GM19193 (cell line): Measurements from ENCODE around the gene JMJD7.
A peak's percentile ranks its signal among the peaks of the same experiment; 100 is the strongest.

ENCODE experiments used
- POLR2A ChIP-seq: IDR thresholded peaks from 4 replicates; pipeline ENCODE4 v1.6.1; 2011; ENCODE audit not compliant: insufficient read depth, insufficient read length; ENCODE audit errors: extremely low read depth

Gene JMJD7

DNA sequence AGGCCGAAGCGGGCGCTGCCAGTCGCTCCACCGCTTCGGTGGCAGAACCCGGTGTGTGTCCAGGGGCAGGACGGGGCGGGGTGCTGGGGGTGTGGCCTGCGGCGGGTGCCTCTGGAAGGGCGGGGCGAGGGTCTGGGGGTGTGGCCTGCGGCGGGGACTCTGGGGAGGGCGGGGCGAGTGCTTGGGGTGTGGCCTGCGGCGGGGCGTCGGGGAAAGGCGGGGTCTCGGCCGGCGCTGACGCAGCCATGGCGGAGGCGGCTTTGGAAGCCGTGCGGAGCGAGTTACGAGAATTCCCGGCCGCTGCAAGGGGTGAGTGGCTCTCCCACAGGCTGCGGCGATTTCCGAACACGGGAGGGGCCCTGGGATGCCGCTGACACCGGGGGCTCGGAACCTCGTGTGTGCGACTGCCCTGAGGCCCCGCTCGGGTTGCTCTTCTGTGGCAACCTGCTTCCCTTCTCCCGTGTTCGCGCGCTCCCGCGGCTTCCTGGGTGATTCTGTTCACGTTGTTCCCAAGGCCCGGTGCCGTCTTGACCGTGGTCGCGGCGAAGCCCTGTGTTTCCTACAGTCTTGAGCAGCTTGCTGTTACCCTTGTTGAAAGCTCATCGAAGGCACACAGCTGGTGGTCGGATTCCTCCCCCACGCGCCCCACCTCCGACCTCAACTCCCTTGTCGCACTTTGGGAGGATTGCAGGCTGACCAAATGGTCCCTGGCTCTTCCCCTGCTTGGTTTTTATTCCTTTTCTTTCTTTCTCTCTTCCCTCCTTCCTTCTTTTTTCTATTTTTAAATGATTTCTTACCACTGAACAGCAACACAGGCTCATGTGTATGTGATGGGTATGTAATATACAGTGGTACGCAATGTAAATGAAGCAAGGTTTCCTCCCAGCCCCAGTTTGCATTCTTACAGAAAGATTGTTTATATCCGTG is at the start of gene JMJD7:
JMJD7 (plus strand) TSS at position 213 of the 927 bp plus-strand sequence; CDS start at position 246, 33 bp downstream.
- peak; percentile 71 for TF ChIP-seq POLR2A

DNA sequence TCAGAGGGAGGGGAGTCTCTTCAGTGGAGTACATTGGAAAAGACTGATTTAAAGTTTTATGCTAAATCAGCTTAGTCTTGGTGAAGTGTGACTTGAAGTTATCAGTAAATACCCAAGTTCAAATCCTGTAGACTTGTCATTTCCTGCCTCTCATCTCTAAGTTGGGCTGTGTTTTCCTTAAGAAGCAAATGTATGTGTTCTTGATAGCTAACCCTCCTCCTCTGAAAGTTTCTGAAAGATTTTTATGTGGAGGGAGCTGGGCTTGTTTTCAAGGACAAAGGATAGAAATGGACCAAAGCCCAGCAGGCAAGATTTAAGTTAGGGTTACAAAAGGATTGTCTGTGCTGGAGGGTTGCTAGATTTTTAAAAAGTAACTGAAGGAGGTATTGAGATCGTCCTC is 49.4 kb upstream of the JMJD7 start:
- no peak for TF ChIP-seq POLR2A

DNA sequence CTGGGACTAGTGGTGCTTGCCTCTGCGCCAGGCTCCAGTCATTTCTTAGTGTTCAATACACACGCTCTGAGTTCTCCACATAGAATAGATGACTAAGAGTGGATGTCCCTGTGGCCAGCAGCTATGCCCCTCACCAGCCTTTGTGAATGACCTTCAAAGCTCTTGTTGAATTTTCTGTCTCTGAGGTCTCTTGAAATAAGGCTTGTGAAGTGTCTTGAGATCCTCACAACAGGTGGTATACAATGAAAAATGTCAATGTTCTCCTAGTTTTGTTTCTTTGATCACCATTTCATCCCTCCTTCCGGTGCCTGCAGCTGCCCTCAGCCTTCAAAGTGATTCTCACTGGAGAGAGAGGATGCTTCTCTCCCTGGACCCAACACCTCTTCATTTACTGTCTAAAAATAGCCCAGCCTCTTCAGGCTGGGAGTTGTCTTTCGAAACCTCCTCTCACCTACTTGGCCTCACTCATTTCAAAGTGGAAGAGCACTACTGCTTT is 48.2 kb upstream of the JMJD7 start:
- no peak for TF ChIP-seq POLR2A

DNA sequence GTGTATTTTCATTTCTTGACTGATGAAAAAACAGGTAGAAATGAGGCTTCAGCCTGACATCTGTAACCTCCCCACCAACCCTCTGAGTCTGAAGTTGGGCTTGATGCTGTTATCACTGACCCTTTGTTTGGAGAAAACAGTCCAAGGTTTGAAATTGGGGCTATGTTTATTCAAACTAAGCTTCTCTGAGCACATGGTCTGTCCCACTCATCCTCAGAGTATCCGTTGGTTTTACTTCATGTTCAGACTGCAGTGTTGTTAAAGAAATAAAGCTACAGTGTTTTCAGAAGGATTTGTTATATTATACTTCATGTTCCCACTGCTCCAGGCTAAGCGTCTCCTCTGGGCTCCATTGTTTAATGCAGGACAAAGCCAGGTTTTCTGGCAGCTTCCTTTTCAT is 47.6 kb upstream of the JMJD7 start:
- no peak for TF ChIP-seq POLR2A

DNA sequence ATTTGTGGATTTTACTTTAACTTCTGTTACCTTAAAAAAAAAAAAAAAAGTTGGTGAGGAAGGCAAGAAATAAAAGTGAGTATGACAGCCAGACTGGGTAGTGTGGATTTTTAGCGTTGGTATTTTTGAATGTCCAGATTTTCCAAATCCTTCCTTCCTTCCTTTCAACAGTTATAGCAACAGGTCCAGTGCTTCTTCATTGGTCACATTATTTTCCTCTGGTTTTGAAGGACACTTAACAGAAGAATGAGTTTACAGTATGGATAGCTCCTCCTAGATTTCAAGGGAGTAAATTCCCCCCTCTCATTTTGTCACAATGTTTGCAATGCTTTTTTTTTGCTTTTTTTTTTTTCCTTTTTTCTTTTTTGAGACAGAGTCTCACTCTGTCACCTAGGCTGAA is 47.2 kb upstream of the JMJD7 start:
- TF ChIP-seq POLR2A: no peak

DNA sequence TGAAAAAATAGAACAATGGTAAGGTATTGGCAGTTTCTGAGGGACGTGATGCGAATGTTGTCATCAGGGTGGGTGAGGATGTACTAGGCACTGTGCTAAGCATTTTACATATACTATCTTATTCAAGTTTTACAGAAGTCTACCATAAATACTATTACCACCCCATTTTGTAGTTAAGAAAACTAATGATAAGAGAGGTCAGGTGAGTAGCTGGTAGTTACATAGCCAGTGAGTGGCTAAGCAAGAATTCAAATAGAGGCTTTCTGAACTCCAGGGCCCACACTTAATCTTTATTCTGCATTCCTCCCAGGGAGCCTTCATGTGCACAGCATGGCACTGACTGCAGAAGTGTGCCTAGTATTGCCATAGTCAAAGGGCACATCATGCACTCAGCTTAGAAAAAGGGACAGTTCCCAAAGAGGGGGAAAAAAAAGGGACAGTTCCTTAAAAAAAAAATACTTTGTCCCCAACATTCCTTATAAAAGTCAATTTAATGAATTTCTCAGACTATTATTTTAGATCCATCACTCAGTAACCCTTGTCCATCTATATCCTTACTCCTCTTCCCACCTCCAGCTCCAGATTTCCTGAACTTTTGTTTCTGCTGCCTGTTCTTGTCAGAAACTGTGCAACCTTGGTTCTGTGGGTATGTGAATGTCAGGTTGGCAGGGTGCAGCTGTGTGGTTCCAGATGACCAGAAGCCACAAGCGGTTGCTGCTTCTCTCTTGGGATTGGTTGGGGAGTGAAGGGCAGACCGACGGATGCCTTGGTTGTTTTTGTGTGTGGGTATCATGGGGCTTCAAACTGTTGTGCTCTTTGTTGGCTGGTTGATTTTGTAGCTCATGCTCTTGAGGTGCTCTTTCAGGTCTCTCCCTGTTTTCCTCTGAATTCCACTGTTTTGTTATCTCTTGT is 45.3 kb upstream of the JMJD7 start:
- no peak for TF ChIP-seq POLR2A

DNA sequence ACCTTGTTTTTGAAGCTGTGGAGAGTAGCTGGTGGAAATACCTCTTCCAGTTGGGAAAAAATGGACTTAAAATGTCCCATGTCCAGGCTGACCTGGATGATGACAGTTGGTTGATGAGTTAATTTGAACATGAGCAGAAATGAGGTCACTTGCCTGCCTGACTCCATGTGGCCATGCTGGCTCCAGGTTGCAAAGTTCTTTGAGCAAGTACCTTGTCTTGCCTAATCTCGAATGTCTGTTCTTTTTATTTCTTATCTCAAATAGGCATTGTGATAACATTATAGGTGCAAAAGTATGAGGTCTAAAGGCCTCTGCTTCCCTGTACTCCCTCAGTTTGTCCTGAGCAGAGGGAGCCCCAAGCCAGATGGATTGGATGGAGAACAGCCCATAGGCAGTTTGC is 44.6 kb upstream of the JMJD7 start:
- no peak for TF ChIP-seq POLR2A

DNA sequence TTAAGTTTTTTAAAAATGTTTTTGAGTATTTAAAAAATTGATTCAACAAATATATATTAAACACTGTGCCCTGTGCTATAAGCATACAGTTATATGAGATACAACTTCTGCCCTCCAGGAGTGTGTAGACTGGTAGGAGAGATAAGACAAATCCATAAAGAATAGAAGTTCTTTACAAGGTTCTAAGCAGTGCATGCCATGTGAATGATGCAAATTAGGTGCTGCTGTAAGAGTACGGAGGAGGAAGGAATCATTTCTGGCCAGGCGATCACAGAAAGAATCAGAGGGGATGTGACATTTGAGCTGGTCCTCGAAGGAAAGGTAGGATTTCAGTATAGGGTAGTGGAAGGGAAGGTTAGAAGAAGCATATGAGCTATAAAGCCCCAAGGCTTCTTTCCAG is 39.6 kb upstream of the JMJD7 start:
- TF ChIP-seq POLR2A: no peak

DNA sequence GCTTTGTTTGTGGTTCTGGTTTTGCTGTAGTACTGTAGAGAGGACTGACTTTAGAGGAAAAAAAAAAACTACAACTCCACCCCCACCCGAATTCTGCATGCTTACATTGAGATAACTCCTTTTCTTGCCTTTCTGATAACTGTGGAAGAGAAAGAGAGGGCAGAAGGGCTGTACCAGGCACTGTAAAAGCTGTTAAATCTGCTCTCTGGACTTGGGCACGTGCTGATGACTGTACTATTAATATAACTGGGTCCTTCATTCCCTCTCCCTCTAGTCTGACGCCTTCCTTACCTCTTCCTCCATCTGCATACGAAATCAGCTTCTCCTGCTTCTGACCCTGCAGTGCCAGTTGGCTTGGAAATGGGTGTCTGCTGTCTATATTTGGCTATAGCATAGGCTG is 38.7 kb upstream of the JMJD7 start:
- TF ChIP-seq POLR2A: no peak

DNA sequence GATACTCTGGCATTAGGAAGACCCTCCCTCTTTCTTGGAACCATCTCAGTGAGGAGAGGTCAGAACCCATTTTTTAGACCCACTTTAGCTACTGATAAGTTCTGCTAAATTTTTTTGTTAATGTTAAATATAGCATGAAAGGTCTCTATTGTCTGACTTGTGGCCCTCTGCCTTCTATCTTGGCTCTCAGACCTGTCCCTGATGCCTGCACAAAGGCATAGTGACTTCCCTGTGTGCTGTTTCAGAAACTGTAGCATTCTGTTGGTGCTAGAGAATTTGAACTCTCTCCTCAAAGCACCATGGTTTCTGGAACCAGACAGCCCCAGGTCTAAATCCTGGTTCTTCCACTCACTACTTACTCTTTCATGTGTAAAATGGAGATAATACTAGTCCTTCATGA is 38.2 kb upstream of the JMJD7 start:
- no peak for TF ChIP-seq POLR2A

DNA sequence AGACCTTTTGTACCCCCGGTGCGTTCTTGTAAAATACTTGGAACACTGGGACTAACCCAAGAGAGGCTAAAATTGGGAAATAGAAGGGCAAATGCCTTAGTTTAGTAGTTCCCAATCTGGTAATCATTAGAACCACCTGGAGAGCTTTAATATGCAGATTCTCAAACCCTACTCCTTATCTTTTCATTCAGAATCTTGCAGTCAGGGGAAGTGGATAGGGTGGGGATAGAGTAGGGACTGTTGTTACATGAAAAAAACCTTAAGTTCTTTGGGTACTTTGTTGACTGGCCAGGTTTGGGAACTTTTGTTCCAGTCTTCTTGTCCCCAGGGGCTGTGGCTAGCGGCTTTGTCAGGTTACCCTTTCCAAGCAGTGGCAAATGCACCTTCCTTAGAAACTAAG is 37.7 kb upstream of the JMJD7 start:
- no peak for TF ChIP-seq POLR2A

DNA sequence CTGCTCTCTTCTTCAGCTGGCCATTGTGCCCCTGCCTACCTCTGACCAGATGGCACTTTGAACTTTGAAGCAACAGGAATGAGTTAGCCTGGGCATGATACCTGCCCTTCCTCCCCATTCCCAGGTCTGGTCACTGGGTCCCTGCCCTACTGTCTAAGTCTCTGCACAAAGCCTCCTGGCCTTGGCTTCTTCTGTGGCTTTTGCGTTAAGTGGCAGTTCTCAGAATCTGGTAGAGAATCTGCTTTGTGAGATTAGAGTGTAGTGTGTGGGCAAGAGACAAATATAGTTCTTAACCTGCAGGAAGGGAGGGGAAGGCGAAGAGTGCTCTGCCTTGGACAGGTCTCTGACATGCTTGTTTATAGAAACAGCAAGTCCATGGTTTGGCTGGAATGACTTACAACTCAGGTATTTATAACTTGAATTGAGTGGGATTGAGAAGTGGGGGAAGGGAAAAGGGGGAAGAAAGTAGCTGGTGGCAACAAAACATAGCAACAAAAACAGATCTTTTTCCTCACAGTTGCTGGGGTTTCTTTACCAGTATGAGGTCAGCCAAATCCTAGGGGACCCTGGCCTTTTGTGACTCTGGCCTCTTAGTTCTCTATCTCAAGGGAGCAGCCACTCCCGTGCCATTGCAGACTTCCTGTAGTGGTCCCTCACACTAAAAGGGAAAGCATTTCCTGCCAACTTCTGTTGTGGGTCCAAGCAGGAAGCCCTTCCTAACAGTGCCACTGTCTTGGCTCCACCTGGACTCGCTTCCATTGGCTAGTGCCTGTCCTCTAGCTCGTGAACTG is 36.9 kb upstream of the JMJD7 start:
- no peak for TF ChIP-seq POLR2A

DNA sequence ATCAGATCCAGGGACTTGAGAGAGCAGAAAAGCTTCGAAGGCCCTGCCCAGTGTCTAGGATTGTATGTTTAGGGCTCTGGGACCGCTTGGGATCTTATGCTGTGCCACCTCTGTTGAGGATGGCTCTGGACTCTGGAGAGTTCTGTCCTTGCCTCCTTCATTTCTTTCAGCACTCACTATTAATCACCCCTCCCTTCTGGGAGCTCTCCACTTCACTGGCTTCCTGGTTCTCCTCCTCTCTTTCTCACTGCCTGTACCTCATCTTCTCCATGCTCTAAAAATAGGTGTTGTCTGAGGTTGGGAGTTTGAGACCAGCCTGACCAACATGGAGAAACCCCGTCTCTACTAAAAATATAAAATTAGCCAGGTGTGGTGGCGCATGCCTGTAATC is 36.4 kb upstream of the JMJD7 start:
- no peak for TF ChIP-seq POLR2A

DNA sequence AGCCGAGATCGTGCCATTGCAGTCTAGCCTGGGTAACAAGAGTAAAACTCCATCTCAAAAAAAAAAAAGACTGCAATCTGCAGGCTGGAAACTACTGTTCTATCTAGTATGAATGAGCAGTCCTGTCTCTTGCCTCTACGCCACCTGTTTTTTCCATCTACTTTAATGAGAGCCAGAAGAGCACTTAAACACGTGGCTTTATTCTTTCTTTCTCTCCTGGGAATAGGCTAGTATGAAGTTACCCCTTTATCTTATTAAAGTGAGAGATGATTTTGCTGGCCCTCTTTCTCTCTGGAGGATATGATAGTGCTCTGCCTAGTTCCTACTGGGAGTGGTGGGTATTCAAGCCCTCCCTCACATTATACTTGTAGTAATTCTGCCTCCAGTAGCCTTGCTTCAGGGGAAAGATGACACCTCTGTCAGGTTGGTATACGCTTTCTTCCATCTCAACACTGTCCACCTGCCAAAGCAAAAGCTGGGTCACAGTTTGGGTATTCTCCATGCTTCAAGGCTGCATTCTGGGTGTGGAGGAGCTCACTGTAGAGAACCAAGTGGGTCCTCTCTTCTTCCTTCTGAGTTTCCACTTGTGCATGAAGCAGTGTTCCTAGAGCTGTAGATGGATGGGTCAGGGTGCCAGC is 35.8 kb upstream of the JMJD7 start:
- no peak for TF ChIP-seq POLR2A
